Left renal pelvis (tissue), 4 donors: Measurements from ENCODE around the gene MPPED2. TPM values are rescaled to one million over a fixed set of nuclear protein-coding genes. Genes with fewer than 3 reads are reported as not detected.

Experiments used
- DNase-seq, 4 donors: peaks; one replicate each; pipeline ENCODE4 v3.0.0-alpha.2; 2013; ENCODE audit warnings: low read depth in 4 of 4, low spot score in 3 of 4
- polyA plus RNA-seq, 4 donors: library from polyadenylated mRNA; unstranded; fragments of 120-200 nt; gene quantifications; one replicate each; pipeline ENCODE4 v1.2.1, GENCODE V29; 2013; ENCODE audit not compliant: insufficient read length in 4 of 4

Gene MPPED2
- polyA plus RNA-seq, 4 donors: 18.8 to 58.4 (median 22.3) TPM

DNA sequence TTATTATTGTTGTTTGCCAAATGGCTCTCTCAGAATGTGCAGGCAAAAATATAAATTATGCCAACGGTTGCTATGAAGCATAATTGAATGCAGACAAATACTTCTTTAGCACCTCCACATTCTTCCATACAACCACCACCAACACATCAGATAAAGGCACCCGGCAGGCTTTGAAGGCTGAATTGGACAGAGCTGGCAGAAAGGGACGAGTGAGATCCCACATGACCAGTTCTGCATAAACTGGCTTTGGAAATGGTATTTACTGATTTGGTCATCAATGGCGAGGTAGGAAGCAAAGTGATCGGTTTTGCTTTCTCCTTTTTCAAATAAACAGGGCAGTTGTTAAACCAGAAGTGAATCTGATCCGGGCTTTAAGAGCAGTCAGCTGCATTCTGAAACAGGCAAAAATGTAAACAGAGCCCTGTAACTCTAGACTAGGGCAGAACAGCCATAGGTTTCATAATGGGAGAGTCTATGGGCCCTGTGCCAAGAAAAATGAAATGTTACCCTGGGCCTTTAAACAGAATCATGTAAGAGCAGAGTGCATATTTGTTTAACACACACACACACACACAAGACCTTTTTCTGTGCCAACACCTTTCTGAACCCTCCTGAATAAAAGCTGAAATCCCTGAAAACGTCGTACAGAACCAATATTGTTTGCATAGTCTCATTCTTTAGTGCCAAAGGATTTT is 97.7 kb downstream of the MPPED2 start:
- peak in 2 of 4 donors; percentile 32 to 63 for DNase-seq

DNA sequence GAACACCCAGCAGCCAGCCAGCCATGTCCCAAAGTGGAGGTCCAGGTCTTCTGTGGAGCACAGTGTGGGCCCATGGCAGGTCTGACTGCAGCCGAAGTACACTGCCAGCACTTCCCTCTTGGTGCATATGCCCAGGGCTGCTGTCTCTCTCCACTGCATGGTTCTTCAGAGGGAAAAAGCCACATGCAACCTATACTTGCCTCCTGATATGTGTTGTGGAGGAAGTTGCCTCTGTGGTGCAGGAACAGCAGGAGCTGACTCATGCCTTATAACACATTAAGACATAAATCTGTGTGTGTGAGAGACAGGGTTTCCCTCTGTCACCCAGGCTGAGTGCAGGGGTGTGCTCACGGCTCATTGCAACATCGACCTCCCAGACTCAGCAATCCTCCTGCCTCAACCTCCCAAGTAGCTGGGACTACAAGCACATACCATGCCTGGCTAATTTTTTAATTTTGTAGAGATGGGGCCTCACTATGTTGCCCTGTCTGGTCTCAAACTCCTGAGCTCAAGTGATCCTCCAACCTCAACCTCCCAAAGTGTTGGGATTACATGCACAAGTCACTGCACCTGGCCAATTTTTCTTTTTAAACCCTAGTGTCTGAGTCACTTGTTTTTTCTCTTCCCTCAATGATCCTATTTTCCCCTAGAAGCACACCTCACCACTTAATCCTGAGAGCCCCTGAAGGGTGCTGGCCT is 98.8 kb downstream of the MPPED2 start:
- no peak for DNase-seq

DNA sequence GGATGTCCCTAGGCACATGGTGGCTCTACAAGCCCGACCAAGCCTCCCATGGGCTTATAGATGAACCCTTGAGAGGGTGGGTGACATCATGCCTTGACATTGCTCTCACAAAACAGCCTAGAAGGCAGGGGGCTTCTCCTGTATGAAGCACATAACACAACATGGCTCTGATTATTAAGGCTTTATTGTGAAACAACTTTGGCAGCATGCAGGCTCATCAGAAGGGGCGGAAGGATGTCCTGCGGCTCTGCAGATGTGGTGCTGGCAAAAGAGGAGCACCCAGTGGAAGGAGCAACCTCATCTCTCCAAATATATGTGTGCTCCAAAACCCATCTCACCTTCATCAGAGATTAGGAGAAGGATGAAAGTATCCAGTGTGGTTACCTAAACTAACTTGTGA is 100.4 kb downstream of the MPPED2 start:
- DNase-seq: no peak

DNA sequence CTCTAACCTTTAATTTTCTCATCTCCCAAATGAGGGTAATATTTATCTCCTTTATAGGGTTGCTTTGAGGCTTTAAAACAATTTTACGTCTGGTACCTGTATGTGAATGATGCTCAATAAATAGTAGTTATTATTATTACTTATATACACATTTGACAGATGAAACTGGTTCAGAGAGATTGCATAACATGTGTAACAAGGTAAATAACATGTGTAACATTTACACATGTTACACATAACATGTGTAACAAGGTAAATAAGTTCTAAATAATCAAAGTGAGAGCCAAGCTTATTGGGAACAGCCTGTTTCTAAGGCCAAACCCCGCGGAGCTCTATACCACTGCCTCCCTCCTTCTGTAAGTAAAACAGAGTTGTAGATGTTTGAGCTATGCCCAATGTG is 100.9 kb downstream of the MPPED2 start:
- no peak for DNase-seq

GRCh38 chr11:30483056-30483455 is 103.1 kb downstream of the MPPED2 start:
- no peak for DNase-seq

DNA sequence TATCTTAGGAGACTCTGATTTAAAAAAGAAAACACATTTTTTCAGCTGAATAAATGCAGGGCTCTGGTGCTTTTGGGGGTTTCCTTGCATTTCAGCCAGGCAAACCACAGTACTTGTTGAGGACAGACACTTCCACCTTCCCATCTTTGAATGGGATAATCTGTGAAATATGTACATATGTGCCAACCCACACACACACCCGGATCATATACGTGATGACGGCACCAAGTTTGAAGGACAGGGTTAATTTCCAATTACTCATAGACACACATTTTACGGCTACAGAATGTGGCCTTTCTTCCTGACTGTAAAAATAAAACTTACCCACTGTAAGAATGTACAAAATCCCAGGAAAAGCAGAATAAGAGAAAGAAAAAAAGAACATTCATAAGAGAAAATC is 104.4 kb downstream of the MPPED2 start:
- DNase-seq: no peak

DNA sequence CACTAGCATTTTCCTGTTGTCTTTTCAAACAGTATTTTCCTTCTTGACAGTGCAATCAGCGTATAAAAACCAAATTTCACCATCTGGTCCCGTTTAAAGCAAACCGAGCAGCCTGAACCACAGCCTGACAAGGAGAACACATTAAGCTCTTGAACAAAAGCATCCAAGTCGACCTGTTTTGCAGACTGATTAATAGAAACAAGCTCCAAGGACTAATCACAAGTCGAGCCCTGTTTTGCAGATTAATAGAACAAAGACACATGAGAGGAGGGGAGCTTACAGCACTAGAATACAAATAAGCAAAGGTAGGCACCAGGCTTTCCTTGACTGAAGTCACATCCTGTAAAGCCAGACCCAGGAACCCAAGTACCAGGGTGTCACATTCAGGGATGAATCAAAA is 104.8 kb downstream of the MPPED2 start:
- no peak for DNase-seq

- no peak for DNase-seq
Measured at GRCh38 chr11:30479899-30480298, 106.3 kb downstream of the MPPED2 start.

GRCh38 chr11:30478923-30479322 is 107.2 kb downstream of the MPPED2 start:
- no peak for DNase-seq

DNA sequence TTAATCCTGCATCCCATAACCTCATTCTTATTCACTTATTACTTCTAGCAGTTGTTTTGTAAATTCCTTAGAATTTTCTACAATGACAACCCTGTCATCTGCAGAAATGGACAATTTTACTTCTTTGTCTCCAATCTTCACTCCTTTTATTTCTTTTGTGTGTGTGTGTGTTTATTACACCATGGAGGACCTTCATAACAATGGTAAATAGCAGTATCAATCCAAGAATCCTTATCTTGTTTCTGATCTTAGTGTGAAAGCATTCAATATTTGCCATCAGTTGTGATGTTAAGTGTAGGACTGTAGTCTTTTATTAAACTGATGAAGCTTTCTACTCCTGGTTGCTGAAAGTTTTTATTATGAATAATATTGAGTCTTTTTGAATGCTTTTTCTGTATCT is 109.1 kb downstream of the MPPED2 start:
- DNase-seq: no peak

DNA sequence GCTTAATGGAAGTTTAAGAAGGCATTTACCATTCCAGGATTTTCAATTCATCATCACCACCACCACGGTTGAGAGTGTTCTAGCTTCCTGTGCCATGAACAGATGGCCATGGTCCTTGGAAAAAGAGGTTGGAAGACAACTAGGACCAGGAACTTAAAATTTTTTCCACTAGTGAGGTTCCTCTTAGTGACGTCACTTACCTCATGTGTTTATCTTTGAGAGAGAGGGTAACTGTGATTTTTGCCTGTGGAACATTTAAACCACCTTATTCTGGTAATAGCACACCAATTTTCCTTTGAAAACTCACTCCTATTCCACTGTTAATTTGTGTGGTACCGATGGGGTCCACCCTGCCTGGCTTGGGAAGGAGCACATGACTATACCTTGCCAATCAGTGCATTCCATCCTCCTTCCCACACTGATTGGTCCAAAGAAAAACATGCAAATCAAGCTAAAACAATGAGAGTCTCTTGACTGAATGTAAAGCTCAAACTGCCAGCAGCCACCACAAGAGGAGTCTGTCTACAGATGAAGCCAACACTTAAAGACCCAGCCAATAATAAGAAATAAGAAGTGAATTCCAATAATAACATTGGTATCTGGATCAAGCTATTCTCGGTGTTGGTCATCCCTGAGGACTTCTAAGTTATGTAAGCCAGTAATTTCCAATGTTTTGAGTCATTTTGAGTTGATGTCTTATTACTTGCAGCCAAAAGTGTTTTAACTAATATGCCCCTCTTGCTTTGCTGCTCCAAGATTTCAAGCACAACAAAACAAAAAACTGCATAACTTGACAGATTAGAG is 111.8 kb downstream of the MPPED2 start:
- no peak for DNase-seq

DNA sequence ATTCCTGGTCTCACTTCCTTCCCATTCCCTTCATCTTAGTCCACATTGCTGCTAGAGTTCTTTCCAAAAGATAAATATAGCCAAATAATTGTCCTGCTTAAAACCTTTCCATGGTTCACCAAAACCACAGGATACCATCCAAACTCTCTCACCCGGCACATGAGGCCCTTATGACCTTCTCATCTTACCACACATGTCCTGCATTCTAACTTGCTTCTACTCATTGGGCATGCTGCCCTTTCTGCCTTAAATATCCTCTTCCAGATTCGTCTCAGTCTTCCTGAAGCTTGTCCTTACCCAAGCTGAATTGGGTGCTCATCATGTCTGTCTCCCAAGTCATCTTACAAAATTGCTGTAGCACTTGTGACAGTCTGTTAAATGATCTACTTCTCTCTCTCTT is 114.9 kb downstream of the MPPED2 start:
- DNase-seq: no peak

- no peak for DNase-seq
Measured at GRCh38 chr11:30468881-30469280, 117.3 kb downstream of the MPPED2 start.

- no peak for DNase-seq
Measured at GRCh38 chr11:30467176-30467575, 119.0 kb downstream of the MPPED2 start.

- no peak for DNase-seq
Measured at GRCh38 chr11:30465623-30466022, 120.5 kb downstream of the MPPED2 start.

GRCh38 chr11:30465192-30465591 is 121.0 kb downstream of the MPPED2 start:
- DNase-seq: no peak

GRCh38 chr11:30463266-30463665 is 122.9 kb downstream of the MPPED2 start:
- DNase-seq: no peak

DNA sequence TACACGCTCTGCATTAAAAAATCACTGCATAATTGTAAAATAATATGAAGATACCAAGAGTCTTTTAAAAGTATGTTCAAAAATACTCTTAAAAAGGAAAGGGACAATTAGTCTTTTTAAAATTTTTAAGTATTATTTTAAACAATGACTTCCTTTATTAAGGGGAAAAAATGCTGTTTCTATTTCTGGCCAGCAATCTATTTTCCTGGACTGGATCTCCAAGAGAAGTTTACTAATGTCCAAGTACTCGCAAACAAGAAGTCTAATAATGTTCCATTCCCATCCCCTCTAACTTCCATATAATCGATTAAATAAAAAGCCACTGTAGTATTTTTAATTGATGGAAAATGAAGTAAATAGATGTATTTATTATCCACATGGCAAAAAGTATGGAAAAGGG is 123.7 kb downstream of the MPPED2 start:
- no peak for DNase-seq

- no peak for DNase-seq
Measured at GRCh38 chr11:30459821-30460220, 126.3 kb downstream of the MPPED2 start.

DNA sequence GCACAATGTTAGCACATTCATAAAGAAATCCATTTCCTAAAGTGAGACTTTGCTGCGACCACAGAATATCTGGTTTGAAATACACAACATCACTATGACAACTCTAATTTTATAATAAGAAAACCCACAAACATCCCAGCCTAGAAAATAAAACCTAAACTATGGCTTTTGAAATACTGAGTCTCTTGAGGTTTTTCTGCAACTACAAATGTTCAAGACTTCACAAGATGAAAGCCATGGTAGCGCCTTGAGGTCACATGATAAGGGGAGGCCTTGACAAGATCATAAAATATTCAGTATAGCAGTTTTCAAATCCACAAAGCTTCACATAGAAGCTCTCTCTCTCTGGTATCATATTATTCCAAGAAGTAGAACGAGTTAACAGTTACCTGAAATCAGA is 126.8 kb downstream of the MPPED2 start:
- no peak for DNase-seq

- DNase-seq: no peak
Measured at GRCh38 chr11:30458541-30458940, 127.6 kb downstream of the MPPED2 start.

GRCh38 chr11:30457087-30457486 is 129.1 kb downstream of the MPPED2 start:
- DNase-seq: no peak
